CD4-positive, alpha-beta T cell treated with Interleukin-1 beta for 1 hour (primary cell): ENCODE results near the gene GLDC.
"Not testable (repeated sequence)": the region's sequence is repeated elsewhere in the genome, so short reads cannot be mapped to it uniquely, and the experiment has no call there.

Experiments used
- DNase-seq, 2 donors: peaks; one replicate each; pipeline ENCODE4 v3.0.0-alpha.2; 2020 to 2022

Gene GLDC

DNA sequence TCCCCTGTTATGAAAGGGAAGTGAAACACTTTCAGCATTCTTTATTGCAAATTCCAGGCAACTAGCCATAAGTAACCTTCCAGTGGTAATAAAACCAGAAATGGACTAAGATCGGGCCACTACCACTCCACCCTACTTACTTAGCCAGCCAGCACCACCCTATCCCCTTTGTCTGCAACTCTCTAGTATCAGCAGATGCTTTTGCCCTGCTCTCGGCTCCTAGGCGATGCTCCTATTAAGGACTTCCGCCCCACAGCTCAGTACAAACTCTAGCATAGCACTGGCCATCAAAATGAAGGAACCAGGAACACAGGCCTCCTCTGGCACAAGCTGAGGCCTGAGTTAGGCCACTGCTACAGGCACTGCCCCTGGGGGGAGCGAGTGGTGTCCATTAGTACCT is 81.2 kb downstream of the GLDC start:
- no peak for DNase-seq

- no peak for DNase-seq
These were observed 82.6 kb downstream of the GLDC start for GRCh38 chr9:6562871-6563430.

DNA sequence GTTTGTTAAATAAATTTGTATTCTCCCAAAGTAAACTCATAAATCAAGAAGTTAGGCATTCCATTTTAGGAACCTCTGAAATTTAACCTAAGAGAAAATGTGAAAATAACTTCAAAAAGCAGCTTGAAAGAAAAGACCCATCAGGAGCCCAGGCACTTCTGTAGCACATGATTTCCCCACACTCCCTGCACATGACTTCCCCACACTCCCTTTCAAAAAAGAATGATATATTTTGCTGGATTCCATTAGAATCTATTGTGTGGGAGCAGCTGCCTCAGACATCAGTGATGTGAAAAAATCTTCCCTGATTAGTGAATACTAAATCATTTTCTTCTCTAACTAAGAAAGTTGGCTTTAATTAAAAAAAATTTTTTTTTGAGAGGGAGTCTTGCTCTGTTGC is 83.3 kb downstream of the GLDC start:
- DNase-seq = no peak

DNA sequence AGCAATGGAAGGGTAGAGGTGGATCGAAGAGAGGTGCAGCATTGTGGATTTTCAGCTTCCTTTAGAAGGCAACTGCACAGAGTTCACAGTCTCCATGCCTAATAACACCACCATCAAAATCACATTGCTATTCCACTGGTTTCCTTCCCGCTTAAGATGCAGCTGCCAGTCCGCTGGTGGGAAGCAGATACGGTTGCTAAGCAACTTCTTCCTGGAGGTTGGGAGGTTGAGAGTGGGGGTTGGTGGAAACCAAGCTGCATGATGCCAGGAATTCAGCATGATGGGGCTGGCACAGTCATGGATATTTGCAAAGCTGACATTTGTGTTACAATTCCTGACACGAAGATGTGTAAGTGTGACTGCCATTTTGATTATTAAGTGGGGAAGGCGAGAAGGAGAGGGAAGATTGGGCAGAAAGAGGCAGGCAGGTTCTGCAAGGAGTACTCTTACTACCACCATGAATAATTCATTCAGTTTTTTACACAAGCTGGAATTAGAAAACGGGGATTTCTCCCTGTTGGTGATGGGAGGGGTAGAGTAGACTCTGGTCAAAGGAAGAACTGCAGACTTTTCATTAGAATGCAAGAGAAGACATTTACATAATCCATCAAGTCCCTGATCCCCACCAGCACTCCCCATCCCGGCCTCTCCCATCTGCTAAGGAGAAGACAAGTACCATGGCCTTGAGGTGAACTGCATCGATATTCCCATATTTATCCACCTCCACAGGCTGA is 87.5 kb downstream of the GLDC start:
- no peak for DNase-seq

DNA sequence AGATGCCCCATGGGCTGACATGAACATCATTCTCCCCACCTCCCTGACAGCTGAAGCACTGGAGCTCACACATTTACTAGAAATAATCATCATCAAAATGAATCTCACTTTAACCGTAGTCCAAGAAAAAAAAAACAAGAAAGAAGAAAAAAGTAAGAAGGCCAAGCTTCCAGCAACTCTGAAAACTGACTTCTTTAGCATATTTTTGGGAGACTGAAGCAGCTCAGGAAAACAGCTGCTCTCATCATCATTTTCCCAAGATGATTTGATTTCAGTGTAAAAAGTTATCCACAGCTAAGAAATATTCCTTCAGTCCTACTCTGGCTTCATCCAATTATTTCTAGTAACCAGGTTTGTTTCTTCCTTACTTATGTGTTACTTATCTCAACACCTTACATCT is 91.7 kb downstream of the GLDC start:
- no peak for DNase-seq

DNA sequence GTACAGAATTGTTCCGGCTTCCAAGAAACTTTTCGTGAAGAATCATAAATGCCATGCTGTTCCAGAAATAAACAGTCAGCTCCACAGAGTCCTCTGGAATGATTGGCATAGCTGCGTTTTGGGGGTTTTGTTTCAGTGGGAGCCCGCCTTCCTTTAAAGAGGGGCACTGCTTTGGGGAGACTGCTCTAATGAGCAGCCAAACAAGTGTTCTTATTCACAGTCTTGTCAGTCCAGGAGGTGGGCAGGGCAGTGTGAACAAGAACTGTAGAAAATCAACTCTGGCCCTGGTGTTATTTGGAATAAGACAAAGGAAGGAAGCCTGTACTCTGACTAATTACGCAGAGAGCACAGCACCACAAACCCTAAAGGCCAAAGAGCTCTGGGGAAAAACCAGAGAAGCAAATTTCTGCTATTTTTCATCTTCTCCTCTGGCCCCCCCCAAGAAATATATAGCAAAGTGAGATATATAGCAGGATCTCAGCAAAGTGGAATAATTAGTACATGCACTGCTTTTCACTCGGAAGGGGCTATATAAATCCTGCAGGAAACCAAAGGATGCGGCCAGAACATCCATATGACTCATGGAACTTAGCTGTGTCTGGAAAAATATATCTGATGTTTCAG is 92.9 kb downstream of the GLDC start:
- no peak for DNase-seq

GRCh38 chr9:6552033-6552432 is 93.5 kb downstream of the GLDC start:
- DNase-seq = no peak

DNA sequence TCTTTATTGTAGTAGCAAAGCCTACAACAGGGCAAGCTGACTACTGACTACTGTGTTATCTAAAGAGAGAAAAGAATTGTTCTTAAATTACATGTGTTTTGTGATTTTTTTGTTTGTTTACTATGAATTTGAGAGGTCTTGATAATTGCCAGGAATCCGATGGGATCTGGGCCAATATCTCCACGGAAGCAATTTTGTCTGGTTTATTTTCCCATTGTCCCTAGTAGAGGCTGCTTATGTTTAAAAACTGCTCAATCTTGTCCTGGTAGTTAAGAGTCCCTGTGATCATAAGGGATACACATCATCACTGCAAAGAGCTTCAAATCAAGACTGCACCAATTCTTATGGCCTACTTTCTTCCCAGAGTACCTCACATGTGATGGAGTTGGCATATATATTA is 94.4 kb downstream of the GLDC start:
- no peak for DNase-seq

DNA sequence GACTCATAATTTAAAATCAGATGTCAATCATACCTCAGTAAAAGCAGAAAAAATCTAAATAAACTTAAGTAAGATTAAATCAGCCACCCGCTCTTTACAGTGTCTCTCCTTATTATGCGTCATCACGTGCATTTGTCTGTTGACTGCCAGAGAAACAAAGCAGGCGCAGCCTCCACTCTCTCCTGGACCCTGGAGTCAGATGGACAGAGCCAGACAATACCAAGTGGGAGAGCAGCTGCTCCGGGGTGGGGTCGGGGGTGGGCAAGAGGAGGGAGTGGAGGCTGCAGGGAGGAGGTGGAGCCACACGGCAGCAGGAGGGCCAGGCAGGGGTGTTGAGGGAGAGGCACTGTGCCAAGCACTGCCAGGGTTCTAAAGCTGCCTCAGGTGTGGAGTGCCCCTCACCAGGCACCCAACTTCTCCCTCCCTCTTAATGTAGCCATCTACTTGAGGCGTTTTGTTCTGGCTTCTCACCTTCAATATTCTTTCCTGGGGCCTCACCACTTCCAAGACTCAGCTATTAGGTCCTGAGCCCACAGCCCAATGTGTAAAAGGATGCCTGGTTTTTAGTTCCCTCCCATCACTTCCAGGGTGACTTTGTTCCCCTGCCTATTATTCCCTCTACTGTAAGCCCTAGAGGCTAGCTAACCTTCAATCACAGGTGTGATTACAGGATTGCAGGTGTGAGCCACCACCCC is 96.3 kb downstream of the GLDC start:
- no peak for DNase-seq

DNA sequence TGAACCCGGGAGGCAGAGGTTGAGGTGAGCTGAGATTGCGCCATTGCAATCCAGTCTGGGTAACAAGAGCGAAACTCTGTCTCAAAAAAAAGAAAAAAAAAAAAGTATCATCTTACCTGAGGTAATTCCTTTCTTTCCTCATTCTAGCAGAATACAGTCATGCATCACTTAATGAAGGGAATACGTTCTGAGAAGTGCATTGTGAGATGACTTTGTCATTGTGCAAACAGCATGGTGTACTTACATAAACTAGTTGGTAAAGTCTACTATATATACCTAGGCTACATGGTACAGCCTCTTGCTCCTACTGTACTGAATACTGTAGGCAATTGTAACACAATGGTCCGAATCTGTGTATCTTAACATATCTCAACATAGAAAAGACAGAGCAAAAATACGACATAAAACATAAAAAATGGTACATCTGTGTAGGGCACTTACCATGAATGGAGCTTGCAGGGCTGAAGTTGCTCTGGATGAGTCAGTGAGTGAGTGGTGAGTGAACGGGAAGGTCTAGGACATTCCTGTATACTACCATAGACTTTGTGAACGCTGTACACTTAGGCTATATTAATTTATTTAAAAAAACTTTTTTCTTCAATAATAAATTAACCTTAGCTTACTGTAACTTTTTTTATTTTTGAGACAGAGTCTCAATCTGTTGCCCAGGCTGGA is 100.4 kb downstream of the GLDC start:
- DNase-seq = no peak

GRCh38 chr9:6543204-6543603 is 102.3 kb downstream of the GLDC start:
- DNase-seq = no peak

DNA sequence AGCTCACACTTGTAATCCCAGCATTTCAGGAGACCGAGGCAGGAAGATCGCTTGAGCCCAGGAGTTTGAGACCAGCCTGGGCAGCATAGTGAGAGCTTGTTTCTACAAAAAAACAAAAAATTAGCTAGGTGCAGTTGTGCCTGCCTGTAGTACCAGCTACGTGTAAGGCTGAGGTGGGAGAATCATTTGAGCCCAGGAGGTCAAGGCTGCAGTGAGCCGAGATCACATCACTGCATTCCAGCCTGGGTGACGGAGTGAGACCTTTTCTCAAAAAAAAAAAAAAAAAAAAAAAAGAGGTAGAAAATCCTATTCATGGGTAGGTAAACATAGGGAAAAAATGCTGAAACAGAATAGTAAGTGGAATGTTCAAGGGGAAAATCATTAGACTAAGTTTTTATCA is 102.9 kb downstream of the GLDC start:
- not testable (repeated sequence) for DNase-seq

DNA sequence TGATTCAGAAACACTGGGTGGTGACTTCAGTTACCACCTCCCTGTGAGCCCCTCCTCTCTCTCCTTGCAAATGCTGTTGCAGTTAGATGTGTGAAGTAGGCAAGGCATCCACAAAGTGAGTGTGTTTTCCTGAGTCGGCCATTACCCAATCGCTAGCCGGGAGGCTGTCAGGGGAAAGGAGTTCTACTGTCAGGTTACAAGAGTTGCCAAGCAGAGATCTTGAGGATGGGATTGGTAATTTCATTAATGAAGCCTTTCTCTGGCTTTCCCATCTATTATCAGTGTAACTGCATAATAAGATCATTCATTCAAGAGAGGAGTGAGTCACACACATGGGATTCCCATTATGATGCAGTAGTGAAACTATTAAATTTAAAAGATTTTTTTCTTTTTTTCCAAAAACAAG is 106.9 kb downstream of the GLDC start:
- DNase-seq = no peak

DNA sequence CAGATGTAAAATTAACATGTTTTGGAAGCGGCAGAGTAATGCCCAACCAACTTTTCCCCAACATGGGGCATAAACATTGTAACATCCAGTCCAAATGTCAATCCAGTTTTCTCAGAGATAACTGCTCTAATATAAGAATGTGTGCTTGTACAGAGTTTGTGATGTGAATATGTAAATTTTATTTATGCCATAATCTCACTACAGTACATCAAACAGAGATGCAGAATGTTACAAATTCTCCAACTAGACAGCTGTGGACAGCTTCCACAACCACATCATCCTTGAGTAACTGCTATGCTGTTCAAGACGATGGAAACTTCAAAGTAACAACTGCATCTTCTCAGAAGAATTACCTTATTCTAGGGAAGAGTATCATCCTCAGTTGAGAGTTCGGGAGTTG is 109.9 kb downstream of the GLDC start:
- DNase-seq = no peak

- no peak for DNase-seq
These were observed 120.0 kb downstream of the GLDC start for GRCh38 chr9:6525326-6526045.

- no peak for DNase-seq
These were observed 123.3 kb downstream of the GLDC start for GRCh38 chr9:6522263-6522662.

DNA sequence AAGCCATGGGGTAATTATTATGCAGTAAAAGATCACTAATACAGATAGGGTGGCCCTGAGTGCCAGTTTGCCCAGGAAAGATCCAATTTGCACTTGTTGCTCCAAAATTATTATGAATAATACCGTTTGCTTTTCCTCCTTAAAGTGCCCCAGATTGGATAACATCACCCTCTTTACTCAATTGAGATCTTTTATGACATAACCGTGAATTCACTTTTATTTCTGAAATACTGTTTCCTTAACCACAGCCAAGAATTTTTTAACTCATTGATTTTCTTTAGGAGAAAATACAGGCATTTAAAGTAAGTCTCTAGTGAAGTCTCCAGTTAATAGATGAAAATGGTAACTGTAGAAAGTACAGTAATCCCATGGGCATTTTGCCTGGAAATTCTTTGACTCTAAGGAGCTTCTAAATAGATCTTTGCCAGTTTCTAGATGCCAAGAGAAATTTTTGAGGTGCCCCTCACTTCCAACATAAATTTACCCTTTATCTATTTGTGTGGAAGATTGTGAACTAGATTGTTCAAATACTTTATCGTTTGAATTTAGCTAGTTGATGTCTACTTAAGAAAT is 133.4 kb downstream of the GLDC start:
- DNase-seq = no peak

DNA sequence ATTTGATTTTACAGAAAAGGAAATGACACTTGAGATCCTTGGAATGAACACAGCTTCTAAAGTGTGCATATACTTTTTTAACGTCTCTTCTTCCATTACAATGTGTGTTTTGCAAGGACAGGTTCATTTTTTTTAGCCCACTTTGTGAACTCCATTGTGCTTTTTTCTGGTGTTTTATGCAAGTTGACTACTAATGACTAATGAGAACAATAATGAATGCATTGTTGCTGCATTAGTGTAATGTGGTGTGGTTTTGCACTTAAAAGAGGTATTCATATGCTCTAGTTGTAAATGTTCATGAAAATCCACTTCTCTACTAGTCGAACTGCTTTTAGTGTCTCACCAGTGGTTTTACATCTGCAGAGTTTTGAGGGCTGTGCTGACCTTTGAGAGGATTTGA is 139.0 kb downstream of the GLDC start:
- DNase-seq = no peak

- no peak for DNase-seq
These were observed 143.1 kb downstream of the GLDC start for GRCh38 chr9:6502399-6502798.

- no peak for DNase-seq
These were observed 143.9 kb downstream of the GLDC start for GRCh38 chr9:6501526-6502210.

DNA sequence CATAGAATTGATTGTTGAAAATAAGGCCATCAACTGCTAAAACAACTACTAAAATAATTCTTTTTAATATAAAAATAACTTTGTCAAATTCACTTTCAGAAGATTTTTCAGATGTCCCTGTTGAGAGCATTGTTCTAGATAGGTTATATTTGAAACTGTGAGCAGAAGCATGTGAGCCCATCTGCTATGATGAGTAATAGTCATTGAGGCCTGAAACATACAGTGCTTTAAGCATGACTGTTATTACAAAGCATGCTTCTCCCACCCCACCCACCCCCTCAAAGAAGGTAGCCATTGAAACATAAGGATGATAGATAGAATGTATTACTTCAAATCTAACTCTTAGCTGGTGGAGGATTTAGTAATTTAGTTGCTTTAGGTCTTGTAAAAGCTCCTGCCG is 146.5 kb downstream of the GLDC start:
- no peak for DNase-seq

GRCh38 chr9:6495466-6495865 is 150.1 kb downstream of the GLDC start:
- DNase-seq = no peak
